Amygdala (tissue), 56 donors: Measurements from ENCODE around the gene PFKP.
"Not testable (repeated sequence)": the region's sequence is repeated elsewhere in the genome, so short reads cannot be mapped to it uniquely, and the experiment has no call there.

Source experiments
- DNase-seq, 56 donors: peaks; one replicate each; lab custom pipeline; 2025; lab: John Stamatoyannopoulos, UW

The PFKP gene

DNA sequence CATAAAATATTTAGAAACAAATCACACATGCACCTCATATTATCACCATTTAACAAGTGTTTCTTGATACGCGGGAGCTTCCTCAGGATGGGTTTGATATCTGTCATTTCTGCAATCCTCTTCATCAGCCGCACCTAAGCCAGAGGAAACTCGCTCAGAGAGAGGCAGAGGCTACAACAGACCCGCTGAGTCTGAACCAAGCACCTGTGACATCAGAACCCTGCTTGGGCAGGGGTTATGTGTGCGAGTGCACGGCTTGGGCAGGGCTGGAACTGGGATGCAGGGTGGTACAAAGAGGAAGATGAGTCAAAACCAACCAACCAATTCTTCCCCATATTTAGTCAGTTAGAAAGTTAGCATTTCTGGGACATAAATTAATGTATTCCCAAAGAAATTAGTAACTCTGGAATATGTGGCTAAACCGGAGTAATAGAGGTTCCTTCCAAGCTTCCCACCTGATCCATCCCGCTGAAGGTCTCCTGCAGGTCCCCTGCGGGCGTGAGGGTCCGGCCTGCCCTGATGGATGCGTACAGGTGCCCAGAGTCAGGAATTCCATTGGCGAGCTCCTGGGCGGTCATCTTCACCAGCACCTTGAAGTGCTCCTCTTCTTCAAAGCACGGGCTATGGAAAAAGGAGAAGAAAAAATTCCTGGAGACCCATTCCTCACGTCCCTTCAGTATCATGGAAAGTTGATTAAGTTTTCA, 79.9 kb downstream of the PFKP start:
- no peak for DNase-seq

DNA sequence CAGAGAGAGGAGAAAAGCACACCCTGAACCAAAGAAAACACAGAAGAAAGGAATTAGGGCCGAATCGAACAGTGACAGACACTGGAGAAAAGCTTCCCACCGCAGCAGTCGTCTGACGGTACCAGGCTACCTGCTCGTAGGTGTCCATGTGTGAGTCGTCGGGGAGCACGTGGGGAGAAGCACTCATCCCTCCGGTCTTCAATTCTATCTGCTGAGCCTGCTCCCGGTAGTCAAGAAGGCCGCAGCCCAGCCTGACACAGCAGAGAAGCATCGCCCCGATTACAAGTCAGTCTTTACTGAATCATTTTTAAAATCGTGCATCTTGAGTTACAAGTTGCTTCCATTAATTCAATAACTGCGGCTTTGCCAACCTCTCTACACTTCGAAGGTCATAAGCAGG, 80.7 kb downstream of the PFKP start:
- no peak for DNase-seq

DNA sequence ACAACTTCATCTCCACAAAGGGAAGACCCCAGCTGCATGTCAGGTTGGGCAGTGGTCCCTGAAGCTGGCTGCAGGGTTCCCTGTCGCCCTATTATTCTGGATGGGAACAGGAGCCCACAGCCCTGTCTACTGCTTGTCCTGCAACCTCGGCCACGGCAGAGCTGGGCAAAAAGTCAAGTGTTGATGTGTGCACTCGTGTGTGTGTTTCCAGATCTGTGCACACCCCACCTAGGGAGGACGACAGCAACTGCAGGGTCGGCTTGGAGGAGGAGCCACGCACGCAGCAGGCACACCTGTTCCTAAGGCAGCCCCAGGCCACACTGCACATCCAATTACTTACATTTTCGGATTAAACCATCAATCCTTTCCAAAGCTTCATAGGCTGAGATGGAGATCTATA, 81.6 kb downstream of the PFKP start:
- DNase-seq, result no peak

DNA sequence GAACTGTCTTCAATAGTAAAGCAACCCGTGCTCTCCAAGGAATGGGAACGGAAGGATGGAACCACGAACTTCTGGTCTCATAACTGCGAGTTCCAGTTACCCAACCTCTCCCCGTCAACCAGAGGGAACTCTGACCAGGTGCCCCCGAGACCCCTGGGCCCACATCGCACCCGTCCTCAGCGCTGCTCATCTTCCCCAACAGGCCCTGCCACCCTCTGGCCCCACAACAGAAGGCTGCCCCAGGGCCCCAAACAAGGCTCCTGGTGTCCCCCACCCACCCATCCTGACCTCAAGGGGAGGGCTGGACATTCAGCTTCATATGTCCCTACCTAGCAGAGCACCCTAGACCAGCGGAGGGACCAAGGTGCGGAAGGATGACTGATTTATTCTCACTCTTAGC, 82.6 kb downstream of the PFKP start:
- no peak for DNase-seq

DNA sequence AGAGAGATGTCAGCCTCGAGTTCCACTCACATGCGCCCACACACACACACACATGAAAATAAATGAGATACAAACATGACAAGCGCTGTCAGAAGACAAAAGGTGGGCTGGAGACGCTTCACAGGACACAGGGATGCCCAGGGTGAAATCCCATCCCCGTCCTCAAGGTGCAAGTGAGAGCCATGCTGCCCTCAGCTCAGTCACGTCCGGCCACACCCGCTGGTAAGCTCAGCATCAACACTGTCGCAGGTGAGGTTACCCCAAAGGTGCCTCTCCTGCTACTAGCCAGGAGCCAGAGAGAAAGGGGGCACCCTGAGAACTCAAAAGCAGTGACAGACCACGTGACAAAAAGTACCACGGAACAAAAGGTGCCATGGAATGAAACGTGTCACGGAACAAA, 83.0 kb downstream of the PFKP start:
- DNase-seq, result no peak

DNA sequence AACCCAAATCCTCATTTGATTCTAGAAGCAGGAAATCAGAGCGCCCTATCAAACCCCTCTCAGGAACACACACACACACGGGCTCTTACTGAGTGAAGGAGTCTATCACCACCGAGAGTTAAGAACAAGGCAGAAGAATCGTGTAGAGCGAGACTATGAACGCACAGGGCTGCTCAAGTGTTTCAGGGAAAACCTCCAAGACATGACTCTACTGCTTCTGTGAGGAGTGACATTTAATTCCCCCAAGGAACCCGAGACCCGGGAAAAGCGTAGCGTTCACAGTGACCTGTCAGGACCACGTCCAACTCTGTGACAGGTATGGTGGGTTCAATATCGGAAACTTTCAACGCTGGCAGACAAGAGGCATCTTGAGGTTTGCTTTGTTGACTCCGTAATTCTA, 83.6 kb downstream of the PFKP start:
- no peak for DNase-seq

DNA sequence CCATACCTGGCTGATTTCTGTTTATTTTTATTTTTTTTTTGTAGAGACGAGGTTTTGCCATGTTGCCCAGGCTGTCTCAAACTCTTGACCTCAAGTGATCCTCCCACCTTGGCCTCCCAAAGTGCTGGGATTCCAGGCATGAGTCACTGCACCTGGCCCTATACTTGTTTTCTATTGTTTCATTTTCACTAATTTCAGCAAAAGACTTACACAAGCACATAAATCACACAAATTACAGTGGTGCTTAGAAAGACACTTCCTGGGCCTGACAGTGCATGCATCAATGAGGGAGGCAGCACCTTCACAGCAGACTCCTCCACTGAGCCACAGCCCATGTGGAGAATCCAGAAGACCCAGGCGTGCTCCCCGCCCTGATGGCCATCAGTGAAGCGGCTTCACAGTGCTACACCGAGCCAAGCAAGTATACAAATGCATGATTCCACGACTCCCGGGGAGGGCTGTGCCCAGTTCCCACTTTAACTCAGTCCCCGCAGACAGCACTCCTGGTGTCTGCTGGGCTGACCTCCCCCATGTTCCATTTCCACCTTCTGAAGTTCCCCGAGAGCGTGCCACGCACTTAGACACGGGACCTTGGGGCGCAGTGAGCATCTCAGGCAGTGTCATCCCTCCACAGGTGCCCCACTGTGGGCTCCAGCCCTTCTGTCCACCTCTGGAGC, 84.7 kb downstream of the PFKP start:
- no peak for DNase-seq

DNA sequence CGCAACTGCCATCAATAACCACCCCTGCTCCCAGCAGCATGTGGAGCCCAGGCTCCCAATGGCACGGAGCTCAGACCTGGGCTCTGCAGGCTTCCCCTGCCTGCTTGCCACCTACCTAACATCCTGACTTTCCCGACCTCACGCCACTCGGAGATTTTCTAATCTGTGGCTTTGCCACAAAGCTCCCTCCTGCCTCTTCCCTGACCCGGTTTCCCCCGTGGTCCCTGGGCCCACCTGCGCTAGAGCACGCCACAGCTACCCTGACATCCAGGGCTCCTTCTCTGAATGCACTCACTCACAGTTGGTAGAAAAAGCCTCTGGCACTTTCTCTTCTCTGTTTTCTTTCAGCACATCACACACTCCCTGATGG, 85.2 kb downstream of the PFKP start:
- no peak for DNase-seq

DNA sequence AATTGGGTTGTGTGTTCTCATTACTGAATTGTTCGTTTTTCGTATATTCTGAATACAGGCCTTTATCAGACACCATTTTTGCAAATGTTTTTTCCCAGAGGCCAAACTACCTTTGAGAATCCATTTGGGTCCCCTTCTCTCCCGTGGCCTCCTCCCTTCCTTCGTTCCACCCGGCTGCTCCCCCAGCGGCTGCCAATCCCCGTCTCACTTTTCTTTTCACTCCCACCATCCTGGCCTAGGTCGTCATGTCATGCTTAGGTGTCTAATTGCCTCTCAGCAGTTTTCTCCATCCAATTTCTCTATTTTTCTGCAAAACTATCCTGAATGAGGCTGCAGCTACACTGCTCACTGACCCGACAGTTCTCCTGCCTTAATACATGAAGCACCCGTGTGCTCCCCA, 87.3 kb downstream of the PFKP start:
- no peak for DNase-seq

DNA sequence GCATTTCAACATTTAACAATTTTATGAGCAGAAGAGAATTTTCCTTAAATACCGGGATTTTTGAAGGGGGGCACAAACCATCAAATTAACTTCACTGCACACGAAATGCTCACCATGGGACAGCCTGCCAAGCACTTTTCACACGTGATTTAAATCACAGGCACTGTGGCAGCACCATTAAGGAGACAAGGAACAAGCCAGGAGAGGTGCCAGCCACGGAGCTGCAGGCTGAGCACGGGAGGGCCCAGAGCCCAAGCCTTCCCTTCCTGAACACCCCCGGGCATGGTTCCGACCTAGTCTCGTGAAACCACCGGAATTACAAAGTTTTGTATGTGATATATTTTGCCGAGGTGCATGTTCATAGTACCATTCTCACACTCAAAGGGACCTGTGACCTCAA, 91.8 kb downstream of the PFKP start:
- DNase-seq, result peak in 12 of 56 donors; percentile 16 to 51 (median 28)

DNA sequence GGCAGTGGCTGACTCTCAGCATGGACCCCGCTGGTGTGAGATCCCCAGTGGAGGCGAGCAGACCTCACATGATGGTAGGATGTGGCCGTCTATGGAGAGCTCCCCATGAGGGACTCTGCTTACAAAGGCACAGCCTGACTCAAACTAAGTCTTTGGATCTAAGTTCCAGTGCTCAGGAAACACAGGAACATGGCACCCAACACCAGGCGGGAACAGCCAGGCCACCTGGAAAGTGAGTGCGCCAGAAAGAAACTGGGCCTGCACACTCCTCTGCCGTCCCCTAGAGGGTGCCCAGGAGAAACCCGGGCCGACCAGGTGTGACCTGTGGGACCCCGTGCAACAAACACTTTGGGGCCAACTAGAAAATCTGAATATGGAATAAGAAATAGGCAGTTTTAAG, 95.2 kb downstream of the PFKP start:
- no peak for DNase-seq

DNA sequence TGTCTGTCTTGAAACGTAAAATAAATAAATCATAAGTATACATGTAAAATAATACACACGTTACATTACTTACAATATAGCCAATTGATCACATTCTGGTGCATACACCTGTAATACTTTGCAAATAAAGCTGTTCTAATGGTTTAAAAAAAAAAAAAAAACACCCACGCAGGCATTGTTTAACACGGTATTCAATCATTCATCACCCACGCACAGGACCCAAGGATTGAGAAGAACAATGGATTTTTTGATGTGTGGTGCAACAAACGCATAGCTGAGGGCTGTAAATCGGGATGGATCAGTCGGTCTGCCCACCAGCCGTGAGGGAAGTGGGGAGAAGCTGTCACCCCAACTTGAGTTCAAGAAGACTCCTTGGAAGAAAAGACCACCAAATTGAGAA, 96.5 kb downstream of the PFKP start:
- no peak for DNase-seq

DNA sequence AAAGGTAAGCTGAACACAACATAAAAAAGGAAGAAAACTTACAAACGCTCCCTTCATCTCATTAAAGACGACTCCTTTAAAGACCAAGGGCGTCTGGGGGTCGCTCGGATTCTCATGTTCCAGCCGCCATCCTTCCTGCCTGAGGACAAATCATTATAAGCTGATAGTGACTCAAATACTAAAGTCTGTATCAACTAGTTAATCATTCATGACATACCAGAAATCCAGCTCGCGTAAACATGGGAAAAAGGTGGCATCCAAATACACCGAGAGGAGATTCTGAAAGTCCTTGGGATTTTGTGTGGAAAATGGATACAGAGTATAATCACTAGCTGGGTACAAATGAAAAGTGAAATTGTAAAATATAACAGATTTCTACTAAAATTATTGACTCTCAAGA, 97.8 kb downstream of the PFKP start:
- DNase-seq, result no peak

DNA sequence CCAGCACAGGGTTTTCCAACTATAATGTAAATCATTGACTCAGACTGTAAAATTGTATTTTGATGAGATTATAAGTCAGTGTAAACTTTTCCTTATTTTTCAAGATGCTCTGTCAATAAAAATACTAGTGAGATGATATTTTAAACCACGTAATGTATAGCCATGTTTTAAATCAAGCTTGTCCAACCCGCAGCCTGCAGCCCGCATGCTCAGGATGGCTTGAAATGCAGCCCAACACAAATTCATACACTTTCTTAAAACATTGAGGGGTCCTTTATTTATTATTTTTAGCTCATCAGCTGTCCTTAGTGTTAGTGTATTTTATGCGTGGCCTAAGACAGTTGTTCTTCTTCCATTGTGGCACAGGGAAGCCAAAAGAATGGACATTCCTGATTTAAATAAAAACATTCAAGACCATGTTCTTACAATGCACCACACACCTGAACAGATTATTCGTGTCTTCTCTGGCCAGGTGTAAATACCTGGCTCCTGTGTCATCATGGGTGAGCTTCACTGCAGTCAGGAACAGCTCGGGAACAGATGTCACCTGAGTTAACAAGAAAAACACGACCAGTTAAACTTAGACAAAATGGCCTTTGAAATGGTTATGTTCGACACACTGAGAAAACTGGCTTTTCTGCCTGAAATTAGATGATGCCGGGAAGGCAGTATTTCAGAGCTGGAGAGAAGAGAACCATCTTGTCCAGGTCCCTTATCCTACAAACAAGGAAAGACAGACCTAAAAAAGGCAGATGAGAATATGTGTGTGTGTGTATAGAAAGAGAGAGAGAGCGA, 99.3 kb downstream of the PFKP start:
- DNase-seq, result no peak

DNA sequence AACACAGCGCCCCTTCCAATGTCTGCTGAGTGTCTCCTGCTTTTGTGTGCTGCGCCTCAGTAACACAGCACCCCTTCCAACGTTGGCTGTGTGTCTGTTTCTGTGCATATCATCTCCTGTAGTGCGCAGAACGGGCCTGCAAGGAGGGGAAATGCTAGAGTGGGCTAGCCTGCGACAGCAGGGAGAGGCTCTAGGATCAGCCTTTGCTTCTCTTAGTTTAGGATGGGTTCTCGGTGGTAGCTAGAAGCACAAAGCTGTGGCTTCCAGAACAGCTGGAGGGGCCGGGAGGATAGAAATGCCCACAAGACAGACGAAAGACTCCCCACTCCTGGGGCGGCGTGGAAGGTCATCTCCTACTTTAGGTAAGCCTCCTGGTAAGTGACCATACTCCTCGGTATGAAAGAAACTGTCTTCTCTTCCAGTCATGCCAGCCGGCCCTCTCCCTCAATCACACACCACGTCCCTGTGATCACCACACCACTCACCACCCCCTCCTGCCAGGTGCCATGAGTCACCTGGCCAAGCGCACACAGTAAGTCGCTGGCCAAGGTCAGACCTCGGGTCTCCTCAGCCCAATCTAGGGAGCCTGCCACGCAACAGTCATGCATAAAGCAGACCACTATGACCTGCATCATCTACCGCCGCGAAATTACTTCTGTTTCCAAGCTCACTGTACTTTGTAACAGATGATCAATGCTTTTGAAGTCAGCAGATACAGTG, 100.4 kb downstream of the PFKP start:
- no peak for DNase-seq

DNA sequence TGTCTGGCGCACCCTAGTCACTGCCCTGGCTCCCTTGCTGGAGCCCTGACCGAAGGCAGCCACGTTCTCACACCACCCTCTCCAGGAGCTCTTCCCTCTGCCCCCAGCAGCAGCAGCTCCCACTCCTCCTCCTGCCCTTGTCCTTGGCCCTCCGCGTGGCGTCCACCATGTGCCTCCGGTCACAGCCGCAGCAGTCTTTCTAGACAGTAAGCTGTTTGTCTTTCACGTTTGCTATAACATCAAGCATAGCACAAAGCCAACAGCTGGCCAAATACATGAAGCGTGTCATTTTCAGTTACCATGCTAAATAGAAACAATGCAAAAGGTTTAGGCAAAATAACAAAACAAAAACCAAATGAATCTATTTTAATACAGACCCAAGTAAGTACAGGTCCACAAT, 101.9 kb downstream of the PFKP start:
- peak in 13 of 56 donors; percentile 9 to 41 (median 16) for DNase-seq

DNA sequence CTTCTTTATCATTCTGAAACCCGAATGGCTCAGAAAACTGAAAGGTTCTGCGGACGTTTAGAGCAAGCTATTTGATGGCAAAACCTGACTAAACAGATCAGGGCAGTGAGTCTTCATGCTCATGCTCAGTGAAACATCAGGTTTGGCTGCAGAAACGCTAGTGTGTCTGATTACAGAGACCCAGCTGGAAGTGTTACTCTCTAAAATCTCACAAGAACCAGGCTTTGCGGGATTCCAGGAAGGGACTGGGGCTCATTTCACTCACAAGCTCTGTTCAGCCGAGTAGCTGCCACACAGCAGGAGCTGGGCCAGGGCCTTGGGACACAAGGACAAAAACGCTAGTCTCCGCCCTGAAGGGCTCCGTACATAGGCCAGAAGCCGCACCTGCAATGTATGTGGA, 102.3 kb downstream of the PFKP start:
- DNase-seq, result no peak

DNA sequence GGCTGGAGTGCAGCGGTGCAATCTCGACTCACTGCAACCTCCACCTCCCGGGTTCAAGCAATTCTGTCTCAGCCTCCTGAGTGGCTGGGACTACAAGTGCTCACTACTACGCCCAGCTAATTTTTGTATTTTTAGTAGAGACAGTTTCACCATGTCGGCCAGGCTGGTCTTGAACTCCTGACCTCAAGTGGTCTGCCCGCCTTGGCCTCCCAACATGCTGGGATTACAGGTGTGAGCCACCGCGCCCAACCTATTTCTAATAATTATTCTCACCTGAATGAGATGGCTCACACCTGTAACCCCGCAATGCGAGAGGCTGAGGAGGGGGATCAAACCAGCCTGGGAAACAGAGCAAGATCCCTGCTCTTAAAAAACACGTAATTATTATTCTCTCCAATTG, 104.1 kb downstream of the PFKP start:
- DNase-seq, result not testable (repeated sequence)

DNA sequence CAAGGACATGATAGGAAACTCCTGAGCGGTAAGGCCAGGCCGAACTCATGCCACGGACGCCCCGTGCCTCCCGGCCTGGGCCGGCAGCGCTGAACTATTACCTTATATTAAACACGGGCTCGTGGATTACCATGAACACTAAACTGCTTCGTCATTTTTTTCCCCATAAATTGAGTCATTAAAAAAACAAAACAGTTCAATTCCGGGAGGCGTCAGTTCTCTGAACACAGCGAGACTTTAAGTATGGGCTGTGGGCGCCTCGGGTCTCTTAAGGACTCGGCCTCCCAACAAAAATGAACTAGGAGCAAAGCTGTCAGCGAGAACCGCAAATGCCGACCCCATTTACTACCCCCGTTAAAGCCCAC, 104.7 kb downstream of the PFKP start:
- DNase-seq, result peak in 4 of 56 donors; percentile 34 to 55 (median 47)

DNA sequence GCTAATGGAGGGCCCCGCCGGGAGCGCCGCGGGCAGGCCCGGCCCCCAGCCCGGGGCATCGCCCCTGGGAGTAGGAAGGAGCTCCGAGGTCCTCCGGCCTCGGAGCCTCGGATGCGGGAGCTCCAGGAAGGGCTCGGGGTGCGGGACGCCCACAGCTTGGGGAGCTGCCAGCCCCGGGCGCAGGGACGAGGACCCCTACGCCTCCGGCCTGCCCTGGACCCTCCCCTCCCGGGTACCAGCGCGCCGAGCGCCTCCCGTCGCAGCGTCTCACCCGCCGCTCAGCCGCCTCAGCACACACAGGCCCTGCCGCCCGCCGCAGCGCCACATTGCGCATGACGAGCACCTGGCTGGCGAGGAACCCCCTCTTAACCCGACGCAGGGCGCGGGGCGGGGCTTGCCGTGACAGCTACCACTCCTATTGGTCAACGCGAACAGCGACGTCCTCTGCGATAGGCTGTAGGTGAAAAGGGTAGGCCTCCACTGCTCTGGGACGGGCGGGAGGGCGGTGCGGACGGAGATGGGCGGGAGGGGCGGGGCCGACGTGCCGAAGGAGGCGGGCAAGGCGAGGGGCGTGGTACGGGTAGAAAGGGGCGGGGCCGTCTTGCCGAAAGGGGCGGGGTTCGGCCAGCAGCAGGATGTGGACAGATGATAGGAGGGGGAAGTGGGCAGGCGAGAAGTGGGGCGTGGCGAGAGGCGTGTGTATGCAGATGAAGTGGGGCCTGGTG, 105.3 kb downstream of the PFKP start, which contains the start of gene PITRM1:
PITRM1 (minus strand) TSS at position 337 of the 725 bp plus-strand sequence; CDS start at position 327, 10 bp downstream.
- peak; percentile 86 to 99 (median 98) for DNase-seq
